GM12875 (cell line): Measurements from ENCODE around the gene CETP.

Source experiments
- H3K4me3 ChIP-seq: one replicate; pipeline ENCODE4 v1.5.1; 2011; ENCODE audit warnings: low read depth, low read length, control low read depth
- CTCF ChIP-seq: IDR thresholded peaks from 2 replicates; pipeline ENCODE4 v1.5.1; 2011; ENCODE audit warnings: low read depth, mild to moderate bottlenecking, control low read depth, inconsistent platforms, low read length, moderate library complexity, borderline replicate concordance; ENCODE audit not compliant: insufficient read depth

Gene CETP

GRCh38 chr16:56977823-56978430 is 16.2 kb downstream of the CETP start:
- no peak for TF ChIP-seq CTCF
- H3K4me3 ChIP-seq = no peak overlapping the region

GRCh38 chr16:56980201-56980535 is 18.4 kb downstream of the CETP start:
- H3K4me3 ChIP-seq = no peak overlapping the region
- no peak for TF ChIP-seq CTCF

- TF ChIP-seq CTCF = no peak
- H3K4me3 ChIP-seq = no peak overlapping the region
Observed at GRCh38 chr16:56980792-56981724, 19.3 kb downstream of the CETP start.

GRCh38 chr16:56981729-56982271 is 20.1 kb downstream of the CETP start:
- TF ChIP-seq CTCF = no peak
- H3K4me3 ChIP-seq = no peak overlapping the region

GRCh38 chr16:56982695-56983094 is 20.9 kb downstream of the CETP start:
- H3K4me3 ChIP-seq = no peak overlapping the region
- no peak for TF ChIP-seq CTCF

GRCh38 chr16:56983211-56983751 is 21.5 kb downstream of the CETP start:
- no peak overlapping the region for H3K4me3 ChIP-seq
- no peak for TF ChIP-seq CTCF

- TF ChIP-seq CTCF = no peak
- H3K4me3 ChIP-seq = no peak overlapping the region
Observed at GRCh38 chr16:56984639-56985038, 22.9 kb downstream of the CETP start.
